ENCODE measurements around the gene UBR4. TPM values are rescaled to one million over a fixed set of nuclear protein-coding genes. Genes with fewer than 3 reads are reported as not detected.
A peak's percentile ranks its signal among the peaks of the same experiment; 100 is the strongest.

Gene UBR4
- total RNA-seq, 1 donor from 2014 or later: 66.1 TPM

DNA sequence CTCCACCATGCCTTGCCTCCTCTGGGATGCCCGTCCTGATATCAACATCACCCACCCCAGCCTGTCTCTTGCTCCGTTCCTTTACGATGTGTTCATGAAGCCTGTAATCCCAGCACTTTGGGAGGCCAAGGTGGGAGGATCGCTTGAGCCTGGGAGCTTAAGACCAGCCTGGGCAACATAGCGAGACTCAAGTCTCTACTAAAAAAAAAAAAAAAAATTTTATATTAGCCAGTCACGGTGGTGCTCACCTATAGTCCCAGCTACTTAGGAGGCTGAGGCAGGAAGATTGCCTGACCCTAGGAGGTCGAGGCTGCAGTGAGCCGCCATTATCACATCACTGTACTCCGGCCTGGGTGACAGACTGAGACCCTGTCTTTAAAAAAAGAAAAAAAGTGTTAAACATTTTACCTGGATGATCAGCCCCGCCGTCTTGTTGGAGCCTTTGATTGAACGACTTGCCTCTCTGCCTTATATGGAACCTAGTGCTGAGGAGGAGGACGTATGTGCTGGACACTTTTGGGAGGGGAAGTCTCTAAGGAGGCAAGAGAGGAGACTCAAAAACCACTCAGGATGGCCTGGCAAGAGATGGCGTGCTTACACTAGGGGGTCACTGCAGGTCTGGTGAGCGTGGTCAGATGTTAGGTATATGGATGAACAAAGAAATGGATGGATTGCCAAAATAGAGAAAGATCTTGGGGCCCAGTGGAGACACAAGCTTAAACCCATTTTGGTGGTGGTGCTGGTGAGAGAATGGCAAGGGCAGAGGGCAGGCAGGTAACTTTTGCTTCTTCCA, 173.1 kb downstream of the UBR4 start:
- DNase-seq (ENCODE audit: low read depth) (no peak), FAIRE-seq (no peak)
- TF ChIP-seq, protein P1, sequence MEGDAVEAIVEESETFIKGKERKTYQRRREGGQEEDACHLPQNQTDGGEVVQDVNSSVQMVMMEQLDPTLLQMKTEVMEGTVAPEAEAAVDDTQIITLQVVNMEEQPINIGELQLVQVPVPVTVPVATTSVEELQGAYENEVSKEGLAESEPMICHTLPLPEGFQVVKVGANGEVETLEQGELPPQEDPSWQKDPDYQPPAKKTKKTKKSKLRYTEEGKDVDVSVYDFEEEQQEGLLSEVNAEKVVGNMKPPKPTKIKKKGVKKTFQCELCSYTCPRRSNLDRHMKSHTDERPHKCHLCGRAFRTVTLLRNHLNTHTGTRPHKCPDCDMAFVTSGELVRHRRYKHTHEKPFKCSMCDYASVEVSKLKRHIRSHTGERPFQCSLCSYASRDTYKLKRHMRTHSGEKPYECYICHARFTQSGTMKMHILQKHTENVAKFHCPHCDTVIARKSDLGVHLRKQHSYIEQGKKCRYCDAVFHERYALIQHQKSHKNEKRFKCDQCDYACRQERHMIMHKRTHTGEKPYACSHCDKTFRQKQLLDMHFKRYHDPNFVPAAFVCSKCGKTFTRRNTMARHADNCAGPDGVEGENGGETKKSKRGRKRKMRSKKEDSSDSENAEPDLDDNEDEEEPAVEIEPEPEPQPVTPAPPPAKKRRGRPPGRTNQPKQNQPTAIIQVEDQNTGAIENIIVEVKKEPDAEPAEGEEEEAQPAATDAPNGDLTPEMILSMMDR (IDR thresholded peaks at IDR 0.05; ENCODE audit: insufficient read depth, low read length, severe bottlenecking): no peak
- Histone ChIP-seq H3K4me3 (ENCODE audit: low read depth, low read length) (no peak overlapping the region), H3K36me3 (ENCODE audit: control insufficient read depth, insufficient read depth, low read length) (no peaks in the 10 kb centered on the region), H3K27me3 (ENCODE audit: control insufficient read depth, insufficient read depth, low read length) (no peaks in the 10 kb centered on the region)

DNA sequence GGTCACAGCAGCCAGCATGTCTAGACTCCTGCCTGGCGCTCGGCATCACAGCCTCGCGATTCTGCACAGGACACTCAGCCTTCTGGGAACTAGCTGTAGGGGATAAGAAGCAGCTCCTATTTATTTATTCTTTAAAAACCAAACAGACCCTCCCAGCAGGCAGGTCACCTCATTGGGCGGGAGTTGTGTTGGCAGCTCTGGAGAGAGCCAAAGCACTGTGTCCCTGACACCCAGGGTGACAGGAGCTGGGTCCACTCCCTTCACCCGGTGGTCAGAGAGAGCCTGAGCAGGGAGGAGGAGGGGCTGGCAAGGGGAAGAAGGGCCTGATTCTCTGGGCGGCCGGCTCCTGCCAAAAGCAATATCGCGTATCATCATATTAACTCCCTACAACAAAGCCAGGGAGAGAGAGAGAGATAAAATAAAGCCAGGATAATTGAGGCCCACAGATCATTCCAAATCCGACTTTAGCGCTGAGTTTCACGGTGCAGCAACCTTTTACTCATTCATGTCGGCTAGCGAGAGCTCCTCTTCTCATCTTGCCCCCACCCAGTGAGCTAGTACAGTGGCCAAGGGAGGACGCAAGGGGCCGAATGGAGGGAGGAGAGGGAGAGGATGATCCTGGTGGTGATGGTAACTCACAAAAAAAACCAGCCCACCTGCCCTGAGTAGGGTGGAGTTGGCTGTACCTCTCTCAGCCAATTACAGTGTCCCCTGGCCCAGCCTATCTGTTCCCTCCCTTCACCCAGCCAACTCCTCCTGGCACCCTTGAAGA, 173.8 kb downstream of the UBR4 start:
- no peaks in the 10 kb centered on the region for H3K27me3 ChIP-seq (ENCODE audit: control insufficient read depth, insufficient read depth, low read length)
- H3K4me3 ChIP-seq (ENCODE audit: low read depth, low read length): no peak overlapping the region
- no peak for FAIRE-seq
- TF ChIP-seq, protein P1 (IDR thresholded peaks at IDR 0.05; ENCODE audit: insufficient read depth, low read length, severe bottlenecking): no peak
- H3K36me3 ChIP-seq (ENCODE audit: control insufficient read depth, insufficient read depth, low read length): no peaks in the 10 kb centered on the region
- no peak for DNase-seq (ENCODE audit: low read depth)

DNA sequence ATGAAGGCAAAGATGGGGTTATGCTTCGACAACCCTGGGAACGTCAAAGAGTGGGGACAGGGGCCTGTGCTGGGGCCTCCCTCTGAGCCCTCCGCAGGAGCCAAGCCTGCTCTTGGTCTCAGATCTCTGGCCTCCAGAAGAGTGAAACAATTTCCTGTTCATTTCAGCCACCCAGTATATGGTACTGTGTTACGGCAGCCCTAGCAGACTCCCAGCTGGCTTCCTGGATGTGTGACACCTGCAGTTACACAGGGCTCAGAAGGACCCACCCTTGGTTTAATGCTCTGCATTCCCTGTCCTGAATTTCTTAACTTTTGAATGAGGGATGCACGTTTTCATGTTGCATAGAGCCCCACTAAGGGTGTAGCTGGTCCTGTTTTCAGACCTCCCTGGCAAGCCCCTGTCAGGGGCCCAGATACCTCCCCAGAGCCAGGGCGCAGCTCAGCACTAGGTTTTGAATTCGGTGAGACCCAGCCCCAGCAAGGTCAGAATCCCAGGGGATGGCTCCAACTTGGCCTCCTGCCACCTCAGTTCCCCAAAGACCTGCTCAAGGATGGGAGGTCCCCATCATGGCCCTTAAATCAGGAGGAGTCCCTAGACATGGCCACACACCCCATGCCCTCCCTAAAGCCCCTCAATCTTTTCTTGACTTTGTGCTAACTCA, 174.6 kb downstream of the UBR4 start:
- TF ChIP-seq, protein P1 (IDR thresholded peaks at IDR 0.05; ENCODE audit: insufficient read depth, low read length, severe bottlenecking): no peak
- Histone ChIP-seq H3K27me3 (ENCODE audit: control insufficient read depth, insufficient read depth, low read length) (no peaks in the 10 kb centered on the region), H3K4me3 (ENCODE audit: low read depth, low read length) (no peak overlapping the region), H3K36me3 (ENCODE audit: control insufficient read depth, insufficient read depth, low read length) (no peaks in the 10 kb centered on the region)
- DNase-seq (ENCODE audit: low read depth) (no peak), FAIRE-seq (no peak)

DNA sequence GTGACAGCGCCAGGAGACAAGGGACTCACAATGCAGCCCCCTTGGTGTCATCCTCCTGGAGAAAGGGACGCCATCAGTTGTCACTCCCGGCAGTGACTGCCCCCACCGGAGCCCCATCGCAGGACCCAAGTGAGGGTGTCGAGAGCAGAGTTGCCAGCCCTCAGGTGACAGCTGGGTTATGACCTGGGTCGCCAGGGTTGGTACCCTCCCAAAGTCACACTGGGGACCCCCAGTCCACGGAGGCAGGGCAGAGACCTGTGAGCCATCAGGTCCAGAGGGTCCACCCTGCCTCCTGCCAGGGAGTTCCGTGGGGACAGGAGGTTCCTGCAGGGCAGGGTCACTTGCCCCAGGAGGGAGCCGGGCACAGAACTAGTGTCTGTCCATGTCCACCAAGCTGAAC, 175.3 kb downstream of the UBR4 start:
- H3K27me3 ChIP-seq (ENCODE audit: control insufficient read depth, insufficient read depth, low read length): no peaks in the 10 kb centered on the region
- no peak for DNase-seq (ENCODE audit: low read depth)
- no peak for FAIRE-seq
- no peaks in the 10 kb centered on the region for H3K36me3 ChIP-seq (ENCODE audit: control insufficient read depth, insufficient read depth, low read length)
- TF ChIP-seq, protein P1 (IDR thresholded peaks at IDR 0.05; ENCODE audit: insufficient read depth, low read length, severe bottlenecking): no peak
- no peak overlapping the region for H3K4me3 ChIP-seq (ENCODE audit: low read depth, low read length)

DNA sequence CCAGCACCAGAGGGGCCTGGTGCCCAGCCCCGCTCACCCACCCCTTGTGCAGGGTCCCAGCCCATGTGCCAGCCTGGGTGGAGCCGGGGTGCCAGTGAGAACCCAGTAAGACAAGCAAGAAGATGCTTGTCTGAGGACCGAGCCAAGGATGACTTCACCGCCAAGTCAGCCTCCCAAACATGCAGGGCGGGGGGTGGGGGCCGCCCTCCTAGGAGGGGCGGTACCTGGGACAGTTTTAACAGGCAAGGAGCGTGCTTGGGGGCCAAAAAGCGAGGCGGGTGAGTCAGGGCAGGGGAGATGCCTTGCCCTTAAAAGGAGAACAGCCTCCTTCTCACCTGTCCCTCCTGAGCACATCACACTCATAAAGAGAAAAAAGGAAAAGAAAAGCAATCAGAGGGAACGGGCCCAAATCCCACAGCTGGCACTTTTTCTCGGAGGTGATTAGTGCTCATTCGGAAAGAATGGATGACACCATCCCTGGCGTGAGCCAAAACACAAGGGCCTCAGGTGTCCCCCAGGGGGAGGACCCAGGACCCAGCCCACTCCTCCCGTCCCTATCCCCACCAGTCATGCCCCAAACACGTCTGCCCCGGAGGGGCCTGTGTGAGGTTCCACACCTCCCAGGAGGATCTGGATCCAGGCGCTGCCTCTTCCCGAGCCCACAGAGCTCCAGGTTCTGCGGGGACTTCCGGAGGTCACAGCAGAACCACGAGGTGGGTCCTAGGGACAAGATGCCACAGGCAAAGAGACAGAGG, 176.0 kb downstream of the UBR4 start:
- peak; percentile 47 for FAIRE-seq
- Histone ChIP-seq H3K36me3 (ENCODE audit: control insufficient read depth, insufficient read depth, low read length) (no peaks in the 10 kb centered on the region), H3K4me3 (ENCODE audit: low read depth, low read length) (no peak overlapping the region), H3K27me3 (ENCODE audit: control insufficient read depth, insufficient read depth, low read length) (no peaks in the 10 kb centered on the region)
- DNase-seq (ENCODE audit: low read depth): peak; percentile 97
- TF ChIP-seq, protein P1 (IDR thresholded peaks at IDR 0.05; ENCODE audit: insufficient read depth, low read length, severe bottlenecking): no peak
